OCI-LY3 (cell line): ENCODE measurements around the gene PCSK5.
"Not testable (repeated sequence)": the region's sequence is repeated elsewhere in the genome, so short reads cannot be mapped to it uniquely, and the experiment has no call there.

Experiments used
- H2AFZ ChIP-seq: fragments of 200-600, 300-600 bp; shearing (Covaris generic); 2 replicates; pipeline ENCODE4 v1.6.0; 2014; ENCODE audit warnings: antibody characterized with exemption, low read depth, low read length
- H3K27ac ChIP-seq: fragments of 200-600, 300-600 bp; sonication (generic); 2 replicates; pipeline ENCODE4 v1.5.1; 2014; ENCODE audit warnings: mild to moderate bottlenecking, low read length, moderate library complexity, mixed read lengths
- H3K27me3 ChIP-seq: fragments of 200-600, 300-600 bp; sonication (generic); 2 replicates; pipeline ENCODE4 v1.6.1; 2014; ENCODE audit warnings: low read depth, low read length, mixed read lengths
- H3K36me3 ChIP-seq: fragments of 200-600, 300-600 bp; sonication (generic); replicated peaks from 2 replicates; pipeline ENCODE3; 2014; ENCODE audit warnings: low read depth, low read length, mixed read lengths
- H3K4me1 ChIP-seq: fragments of 300-600, 200-600 bp; sonication (generic); 2 replicates; pipeline ENCODE4 v1.6.1; 2014; ENCODE audit warnings: low read length, mixed read lengths
- H3K4me2 ChIP-seq: fragments of 200-600, 300-600 bp; sonication (generic); 2 replicates; pipeline ENCODE4 v1.6.1; 2014; ENCODE audit warnings: low read length, mixed read lengths
- H3K4me3 ChIP-seq: fragments of 300-600, 200-600 bp; sonication (generic); 2 replicates; pipeline ENCODE4 v1.5.1; 2014; ENCODE audit warnings: antibody characterized with exemption, mild to moderate bottlenecking, low read length, moderate library complexity
- H3K79me2 ChIP-seq: fragments of 300-600, 200-600 bp; shearing (Covaris generic); 2 replicates; pipeline ENCODE4 v1.6.1; 2014; ENCODE audit warnings: mild to moderate bottlenecking, low read length, mixed read lengths
- H3K9ac ChIP-seq: fragments of 300-600, 200-600 bp; shearing (Covaris generic); 2 replicates; pipeline ENCODE4 v1.6.0; 2014; ENCODE audit warnings: mild to moderate bottlenecking, low read length, moderate library complexity
- H3K9me3 ChIP-seq: fragments of 200-600, 300-600 bp; shearing (Covaris generic); 2 replicates; pipeline ENCODE4 v1.6.1; 2014; ENCODE audit warnings: low read length, mixed read lengths; ENCODE audit not compliant: insufficient read depth
- H4K20me1 ChIP-seq: fragments of 200-600, 300-600 bp; sonication (generic); 2 replicates; pipeline ENCODE4 v1.6.1; 2016; ENCODE audit warnings: low read length, mixed read lengths; ENCODE audit not compliant: insufficient read depth
- EZH2phosphoT487 ChIP-seq: fragments of 200-600 bp; shearing (Covaris generic); IDR thresholded peaks from 2 replicates; pipeline ENCODE4 v1.6.1; 2018; ENCODE audit warnings: antibody characterized with exemption, mixed run types, low read depth
- TF ChIP-seq, protein P1 (sequence below): fragments of 200-600, 300-600 bp; sonication (generic); IDR thresholded peaks from 2 replicates; pipeline ENCODE4 v1.5.1; 2014; ENCODE audit warnings: antibody characterized with exemption, low read length, low read depth

The PCSK5 gene

DNA sequence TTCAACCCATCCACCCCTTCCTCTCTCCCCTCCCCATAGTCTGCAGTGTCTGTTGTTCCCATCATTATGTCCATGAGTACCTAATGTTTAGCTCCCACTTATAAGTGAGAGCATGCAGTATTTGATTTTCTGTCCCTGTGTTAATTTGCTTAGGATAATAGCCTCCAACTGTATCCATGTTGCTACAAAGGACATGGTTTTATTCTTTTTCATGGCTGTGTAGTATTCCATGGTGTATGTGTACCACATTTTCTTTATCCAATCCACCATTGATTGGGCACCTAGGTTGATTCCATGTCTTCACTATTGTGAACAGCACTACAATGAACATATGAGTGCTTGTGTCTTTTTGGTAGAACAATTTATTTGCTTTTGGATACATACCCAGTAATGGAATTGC, 187.1 kb downstream of the PCSK5 start:
- TF ChIP-seq, protein P1, sequence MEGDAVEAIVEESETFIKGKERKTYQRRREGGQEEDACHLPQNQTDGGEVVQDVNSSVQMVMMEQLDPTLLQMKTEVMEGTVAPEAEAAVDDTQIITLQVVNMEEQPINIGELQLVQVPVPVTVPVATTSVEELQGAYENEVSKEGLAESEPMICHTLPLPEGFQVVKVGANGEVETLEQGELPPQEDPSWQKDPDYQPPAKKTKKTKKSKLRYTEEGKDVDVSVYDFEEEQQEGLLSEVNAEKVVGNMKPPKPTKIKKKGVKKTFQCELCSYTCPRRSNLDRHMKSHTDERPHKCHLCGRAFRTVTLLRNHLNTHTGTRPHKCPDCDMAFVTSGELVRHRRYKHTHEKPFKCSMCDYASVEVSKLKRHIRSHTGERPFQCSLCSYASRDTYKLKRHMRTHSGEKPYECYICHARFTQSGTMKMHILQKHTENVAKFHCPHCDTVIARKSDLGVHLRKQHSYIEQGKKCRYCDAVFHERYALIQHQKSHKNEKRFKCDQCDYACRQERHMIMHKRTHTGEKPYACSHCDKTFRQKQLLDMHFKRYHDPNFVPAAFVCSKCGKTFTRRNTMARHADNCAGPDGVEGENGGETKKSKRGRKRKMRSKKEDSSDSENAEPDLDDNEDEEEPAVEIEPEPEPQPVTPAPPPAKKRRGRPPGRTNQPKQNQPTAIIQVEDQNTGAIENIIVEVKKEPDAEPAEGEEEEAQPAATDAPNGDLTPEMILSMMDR: no peak
- TF ChIP-seq EZH2phosphoT487: no peak
- Histone ChIP-seq H2AFZ (no peak overlapping the region), H4K20me1 (no peaks in the 10 kb centered on the region), H3K79me2 (no peaks in the 10 kb centered on the region), H3K4me1 (no peaks in the 10 kb centered on the region), H3K27me3 (0 out of 2 replicates have a peak, but pooled peaks cover 7% of the 10 kb centered on the region), H3K9ac (no peak overlapping the region), H3K36me3 (no peaks in the 10 kb centered on the region), H3K4me3 (no peak overlapping the region), H3K4me2 (no peak overlapping the region), H3K9me3 (no peaks in the 10 kb centered on the region), H3K27ac (no peak overlapping the region)

DNA sequence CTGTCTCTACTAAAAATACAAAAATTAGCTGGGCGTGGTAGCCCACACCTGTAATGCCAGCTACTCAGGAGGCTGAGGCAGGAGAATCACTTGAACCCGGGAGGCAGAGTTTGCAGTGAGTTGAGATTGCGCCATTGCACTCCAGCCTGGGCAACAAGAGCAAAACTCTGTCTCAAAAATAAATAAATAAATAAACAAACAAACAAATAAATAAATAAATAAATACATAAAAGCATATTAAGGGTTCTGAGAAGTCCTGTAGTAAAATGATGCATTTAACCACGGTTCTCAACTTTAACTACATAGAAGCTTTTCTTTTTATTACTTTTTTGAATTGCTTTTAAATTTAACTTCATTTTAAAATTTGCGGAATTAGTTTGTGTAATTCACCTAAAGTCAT, 190.8 kb downstream of the PCSK5 start:
- H3K4me2 ChIP-seq, H3K27me3 ChIP-seq, H3K36me3 ChIP-seq, H3K9ac ChIP-seq, H3K27ac ChIP-seq, H3K9me3 ChIP-seq, H3K4me1 ChIP-seq, H3K4me3 ChIP-seq, H2AFZ ChIP-seq, H4K20me1 ChIP-seq, H3K79me2 ChIP-seq: not testable (repeated sequence)

DNA sequence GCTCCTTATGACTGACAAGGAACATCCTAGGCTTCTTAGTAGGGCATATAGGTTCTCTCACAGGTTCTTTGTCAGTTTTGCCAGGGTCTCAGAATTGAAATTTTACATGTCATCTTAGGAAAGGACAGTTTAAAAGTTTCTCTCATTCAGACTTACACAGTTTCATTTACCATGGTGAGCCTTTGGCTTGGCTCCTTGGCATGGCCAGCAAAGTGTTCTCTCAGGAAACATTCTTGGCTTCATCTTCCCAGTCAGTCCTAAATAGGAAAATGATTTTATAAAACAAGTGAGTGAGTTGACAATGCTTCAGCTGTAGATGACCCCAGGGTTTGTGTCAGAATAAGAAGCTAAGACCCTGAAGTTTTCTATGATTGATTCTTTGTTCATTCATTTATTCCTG, 191.6 kb downstream of the PCSK5 start:
- TF ChIP-seq, protein P1: no peak
- TF ChIP-seq EZH2phosphoT487: no peak
- H3K79me2 ChIP-seq: no peaks in the 10 kb centered on the region

DNA sequence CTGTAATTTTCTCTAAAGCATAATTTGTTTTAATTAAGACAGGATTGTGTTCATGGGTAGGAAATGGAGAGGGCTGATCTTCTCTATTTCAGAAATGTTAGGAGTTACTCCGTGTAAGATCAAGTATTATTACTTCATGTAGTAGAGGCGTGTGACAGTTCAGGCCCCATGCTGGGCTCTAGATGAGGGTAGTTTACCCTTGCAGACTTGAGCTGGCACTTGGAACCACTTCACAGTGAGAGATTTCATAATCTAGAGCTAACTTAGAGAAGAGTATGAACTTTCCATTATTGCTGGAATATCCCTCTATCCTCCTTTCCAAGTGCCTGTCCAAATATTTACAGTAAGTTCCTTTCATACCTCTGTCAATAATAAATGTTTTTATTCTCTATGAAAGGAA, 195.1 kb downstream of the PCSK5 start:
- no peak overlapping the region for H3K9ac ChIP-seq
- H3K27ac ChIP-seq: no peak overlapping the region
- no peaks in the 10 kb centered on the region for H4K20me1 ChIP-seq
- H3K27me3 ChIP-seq: peaks cover 3% of the 10 kb centered on the region
- no peaks in the 10 kb centered on the region for H3K9me3 ChIP-seq
- no peaks in the 10 kb centered on the region for H3K4me1 ChIP-seq
- H3K79me2 ChIP-seq: no peaks in the 10 kb centered on the region
- H3K4me3 ChIP-seq: no peak overlapping the region
- TF ChIP-seq, protein P1: no peak
- TF ChIP-seq EZH2phosphoT487: no peak
- H3K4me2 ChIP-seq: no peak overlapping the region
- H2AFZ ChIP-seq: no peak overlapping the region
- no peaks in the 10 kb centered on the region for H3K36me3 ChIP-seq

More for the DNA sequence above, 191.6 kb downstream of the PCSK5 start:
- no peak overlapping the region for H3K9ac ChIP-seq
- no peaks in the 10 kb centered on the region; the same call in 1 of the 2 replicates for H3K27me3 ChIP-seq
- H3K9me3 ChIP-seq: no peaks in the 10 kb centered on the region
- no peak overlapping the region for H3K4me3 ChIP-seq
- no peak overlapping the region for H2AFZ ChIP-seq
- no peak overlapping the region for H3K4me2 ChIP-seq
- H4K20me1 ChIP-seq: no peaks in the 10 kb centered on the region
- no peak overlapping the region for H3K27ac ChIP-seq
- H3K36me3 ChIP-seq: no peaks in the 10 kb centered on the region
- no peaks in the 10 kb centered on the region for H3K4me1 ChIP-seq

DNA sequence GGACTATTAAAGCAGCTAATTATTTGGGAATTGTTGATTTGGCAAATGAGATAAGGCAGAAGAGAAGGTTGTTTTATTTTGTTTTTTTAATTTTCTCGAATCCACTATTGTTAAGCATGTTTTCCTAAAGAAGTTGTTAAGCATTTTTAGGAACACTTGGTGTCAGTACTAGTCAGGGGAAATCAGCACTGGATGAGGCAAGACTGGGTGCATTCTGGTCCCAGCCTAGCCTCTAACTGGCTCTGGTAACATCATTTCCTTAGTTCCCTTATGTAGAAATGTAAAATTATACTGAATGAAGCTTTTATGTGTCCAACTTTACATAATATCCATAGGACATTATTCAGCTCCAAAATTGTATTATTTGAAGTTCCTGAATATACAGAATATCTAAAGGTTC, 196.1 kb downstream of the PCSK5 start:
- TF ChIP-seq, protein P1: no peak
- TF ChIP-seq EZH2phosphoT487: no peak

More for the DNA sequence above, 196.1 kb downstream of the PCSK5 start:
- Histone ChIP-seq H3K79me2 (no peaks in the 10 kb centered on the region), H3K27me3 (peaks cover 3% of the 10 kb centered on the region), H3K9me3 (no peaks in the 10 kb centered on the region), H4K20me1 (no peaks in the 10 kb centered on the region), H2AFZ (no peak overlapping the region), H3K4me2 (no peak overlapping the region), H3K36me3 (no peaks in the 10 kb centered on the region), H3K4me3 (no peak overlapping the region), H3K9ac (no peak overlapping the region), H3K4me1 (no peaks in the 10 kb centered on the region), H3K27ac (no peak overlapping the region)
